H7 (cell line): ENCODE data around the gene ZSWIM6. TPM values are rescaled to one million over a fixed set of nuclear protein-coding genes. Genes with fewer than 3 reads are reported as not detected.

Source experiments
- DNase-seq: peaks from one replicate; pipeline ENCODE4 v3.0.0; 2012
- H3K27me3 ChIP-seq: 2 replicates; pipeline ENCODE4 v1.6.0; 2011; ENCODE audit warnings: mild to moderate bottlenecking, low read length; ENCODE audit not compliant: control insufficient read depth, insufficient read depth
- H3K36me3 ChIP-seq: replicated peaks from 2 replicates; pipeline ENCODE4 v1.5.1; 2011; ENCODE audit warnings: low read length; ENCODE audit not compliant: control insufficient read depth, insufficient read depth
- H3K4me3 ChIP-seq: 2 replicates; pipeline ENCODE4 v1.5.1; 2011; ENCODE audit warnings: low read depth, mild to moderate bottlenecking, control low read depth, low read length, moderate library complexity; ENCODE audit not compliant: insufficient read depth
- total RNA-seq: library from RNA; depleted of rRNA; stranded (reverse); fragments of >200 nt; shearing (Covaris generic); gene quantifications from 2 replicates; pipeline ENCODE4 v1.2.3, GENCODE V29; 2014

ZSWIM6 gene
- total RNA-seq, 1 experiment from 2014 or later: 9.1 TPM

GRCh38 chr5:61318376-61318775 lies 13.7 kb upstream of the ZSWIM6 start:
- no peak overlapping the region for H3K4me3 ChIP-seq
- no peaks in the 10 kb centered on the region for H3K36me3 ChIP-seq
- peaks cover 4% of the 10 kb centered on the region; the same call in 1 of the 2 replicates for H3K27me3 ChIP-seq
- DNase-seq: no peak

- Histone ChIP-seq H3K36me3 (no peaks in the 10 kb centered on the region), H3K27me3 (peaks cover under 1% of the 10 kb centered on the region; the same call in 1 of the 2 replicates), H3K4me3 (no peak overlapping the region)
- DNase-seq: peak; percentile 78
These were observed 12.5 kb upstream of the ZSWIM6 start for GRCh38 chr5:61319388-61320146.

GRCh38 chr5:61320860-61321259 lies 11.2 kb upstream of the ZSWIM6 start:
- DNase-seq: no peak
- H3K27me3 ChIP-seq: peaks cover 1% of the 10 kb centered on the region; the same call in 1 of the 2 replicates
- H3K36me3 ChIP-seq: no peaks in the 10 kb centered on the region
- no peak overlapping the region for H3K4me3 ChIP-seq

- peaks cover 3% of the 10 kb centered on the region; the same call in 1 of the 2 replicates for H3K27me3 ChIP-seq
- no peaks in the 10 kb centered on the region for H3K36me3 ChIP-seq
- DNase-seq: no peak
- no peak overlapping the region for H3K4me3 ChIP-seq
These were observed 10.4 kb upstream of the ZSWIM6 start for GRCh38 chr5:61321669-61322068.

- peaks cover 14% of the 10 kb centered on the region; the same call in 1 of the 2 replicates for H3K27me3 ChIP-seq
- H3K36me3 ChIP-seq: no peaks in the 10 kb centered on the region
- no peak for DNase-seq
- H3K4me3 ChIP-seq: no peak overlapping the region
These were observed 9.0 kb upstream of the ZSWIM6 start for GRCh38 chr5:61322738-61323725.

- no peaks in the 10 kb centered on the region for H3K36me3 ChIP-seq
- DNase-seq: peak; percentile 29
- H3K4me3 ChIP-seq: no peak overlapping the region
- peaks cover 47% of the 10 kb centered on the region for H3K27me3 ChIP-seq
These were observed 4.0 kb upstream of the ZSWIM6 start for GRCh38 chr5:61327760-61328753.

- Histone ChIP-seq H3K4me3 (no peak overlapping the region), H3K27me3 (peaks cover 55% of the 10 kb centered on the region), H3K36me3 (no peaks in the 10 kb centered on the region)
- peak; percentile 22 for DNase-seq
These were observed 3.1 kb upstream of the ZSWIM6 start for GRCh38 chr5:61328791-61329549.

GRCh38 chr5:61329550-61330128 lies 2.4 kb upstream of the ZSWIM6 start:
- Histone ChIP-seq H3K36me3 (no peaks in the 10 kb centered on the region), H3K27me3 (peaks cover 62% of the 10 kb centered on the region), H3K4me3 (peak overlapping the region; percentile 90)
- peak; percentile 35 for DNase-seq

GRCh38 chr5:61330341-61330844 lies 1.7 kb upstream of the ZSWIM6 start:
- Histone ChIP-seq H3K27me3 (peaks cover 69% of the 10 kb centered on the region), H3K4me3 (peak overlapping the region; percentile 90), H3K36me3 (no peaks in the 10 kb centered on the region)
- peak; percentile 66 for DNase-seq

- peak overlapping the region; percentile 90 for H3K4me3 ChIP-seq
- DNase-seq: peak; percentile 77
- H3K36me3 ChIP-seq: no peaks in the 10 kb centered on the region
- peaks cover 73% of the 10 kb centered on the region for H3K27me3 ChIP-seq
These were observed 1.1 kb upstream of the ZSWIM6 start for GRCh38 chr5:61330845-61331406.

- Histone ChIP-seq H3K4me3 (peak overlapping the region; percentile 86), H3K36me3 (no peaks in the 10 kb centered on the region), H3K27me3 (peaks cover 67% of the 10 kb centered on the region)
- DNase-seq: peak; percentile 55
These were observed 296 bp downstream of the ZSWIM6 start for GRCh38 chr5:61332358-61332749.

- no peaks in the 10 kb centered on the region for H3K36me3 ChIP-seq
- H3K27me3 ChIP-seq: peaks cover 62% of the 10 kb centered on the region
- peak; percentile 73 for DNase-seq
- peak overlapping the region; percentile 73 for H3K4me3 ChIP-seq
These were observed 828 bp downstream of the ZSWIM6 start for GRCh38 chr5:61332851-61333320.
